A673 (cell line): ENCODE measurements around the gene SLC25A11. TPM values are rescaled to one million over a fixed set of nuclear protein-coding genes. Genes with fewer than 3 reads are reported as not detected.

Source experiments
- BruUV-seq: library from RNA; stranded (reverse); fragments of 400-500 nt; replicated peaks from 2 replicates; lab custom pipeline; 2021; lab: Mats Ljungman, UMichigan
- CTCF ChIA-PET: fragments of 300-600 bp; sonication (Branson Sonifier 250); formaldehyde crosslinking; loops from one replicate; lab custom pipeline; 2022; ENCODE audit warnings: antibody characterized with exemption; lab: Charles Lee
- POLR2A ChIA-PET: fragments of 300-600 bp; sonication (Branson Sonifier 250); formaldehyde crosslinking; loops from one replicate; lab custom pipeline; 2022; ENCODE audit warnings: antibody characterized with exemption; ENCODE audit not compliant: low non-redundant PET; lab: Charles Lee
- DNase-seq: peaks from one replicate; pipeline ENCODE4 v3.0.0-alpha.2; 2015; ENCODE audit warnings: low spot score
- H3K27ac ChIP-seq: fragments of 200-600 bp; sonication (generic); 2 replicates; pipeline ENCODE4 v1.5.1; 2016; ENCODE audit warnings: mixed run types, low read depth, mild to moderate bottlenecking, mixed read lengths, antibody characterized with exemption, low read length; ENCODE audit not compliant: poor library complexity, severe bottlenecking
- H3K27me3 ChIP-seq: fragments of 200-600 bp; sonication (generic); replicated peaks from 2 replicates; pipeline ENCODE4 v1.6.1; 2017; ENCODE audit warnings: mixed run types, low read depth, mild to moderate bottlenecking, mixed read lengths, antibody characterized with exemption, low read length; ENCODE audit not compliant: insufficient read depth, poor library complexity
- H3K36me3 ChIP-seq: fragments of 200-600 bp; sonication (generic); 2 replicates; pipeline ENCODE4 v1.6.1; 2016; ENCODE audit warnings: mixed run types, mild to moderate bottlenecking, mixed read lengths, antibody characterized with exemption, low read length; ENCODE audit not compliant: insufficient read depth, poor library complexity, severe bottlenecking
- H3K4me1 ChIP-seq: fragments of 200-600 bp; sonication (generic); 2 replicates; pipeline ENCODE4 v1.6.1; 2017; ENCODE audit warnings: mixed run types, mild to moderate bottlenecking, mixed read lengths, antibody characterized with exemption, low read length; ENCODE audit not compliant: insufficient read depth, poor library complexity, severe bottlenecking
- H3K4me3 ChIP-seq: fragments of 200-600 bp; sonication (generic); 2 replicates; pipeline ENCODE4 v1.5.1; 2016; ENCODE audit warnings: low read depth, mixed run types, mild to moderate bottlenecking, mixed read lengths, low read length; ENCODE audit not compliant: poor library complexity, severe bottlenecking
- H3K9me3 ChIP-seq: fragments of 200-600 bp; sonication (generic); 2 replicates; pipeline ENCODE4 v1.6.1; 2016; ENCODE audit warnings: mixed run types, low read depth, mild to moderate bottlenecking, mixed read lengths, antibody characterized with exemption, low read length; ENCODE audit not compliant: poor library complexity, severe bottlenecking
- CTCF ChIP-seq: fragments of 300-800, 200-600 bp; sonication (generic); conservative IDR thresholded peaks from 2 replicates; pipeline ENCODE4 v1.5.1; 2017; ENCODE audit warnings: low read depth, mild to moderate bottlenecking, antibody characterized with exemption, low read length, moderate library complexity, mixed read lengths
- EZH2 ChIP-seq: fragments of 200-600 bp; sonication (generic); IDR thresholded peaks from 2 replicates; pipeline ENCODE4 v1.6.1; 2017; ENCODE audit warnings: borderline replicate concordance, low read depth, mild to moderate bottlenecking, mixed read lengths, antibody characterized with exemption, low read length; ENCODE audit not compliant: poor library complexity, severe bottlenecking
- intact Hi-C: fragments of 100-400 bp; cut with micrococcal nuclease; formaldehyde crosslinking; loops from one replicate; pipeline ENCODE4 v1.10.0; 2022; ENCODE audit not compliant: unreplicated experiment
- total RNA-seq: library from RNA; stranded (reverse); gene quantifications from 2 replicates; pipeline ENCODE4 v1.2.3, GENCODE V29; 2021

SLC25A11 gene
- total RNA-seq, 1 experiment from 2014 or later, result 113 TPM

- peaks cover 12% of the 10 kb centered on the region for H3K36me3 ChIP-seq
- intact Hi-C loops, result loop anchor here (2.0 kb wide), 1 partner anchor 18 kb away; the partner anchor contains the start of gene PFN1
- TF ChIP-seq EZH2 (no peak), CTCF (no peak)
- H3K27me3 ChIP-seq, result no peaks in the 10 kb centered on the region
- peak; percentile 100 for DNase-seq
- H3K4me3 ChIP-seq, result peak overlapping the region; percentile 59
- TSS peak; percentile 57 for BruUV-seq
- ChIA-PET POLR2A (interaction anchor here (0.6 to 1.0 kb wide), 3 partner anchors 16 to 843 kb away, joined by 3 to 4 read pairs (median 3); no protein-coding TSS in a partner anchor), CTCF (interaction anchor here (0.6 to 2.3 kb wide), 4 partner anchors 20 to 65 kb away, joined by 3 to 9 read pairs (median 6); partner anchors contain the start of genes CAMTA2, RNF167 and SLC25A11)
- H3K27ac ChIP-seq, result peak overlapping the region; percentile 94
- H3K9me3 ChIP-seq, result no peaks in the 10 kb centered on the region
- peaks cover 17% of the 10 kb centered on the region for H3K4me1 ChIP-seq
Measured at GRCh38 chr17:4966844-4967538, 27.1 kb upstream of the SLC25A11 start.

GRCh38 chr17:4965311-4965986 lies 25.6 kb upstream of the SLC25A11 start:
- no peak overlapping the region for H3K27ac ChIP-seq
- POLR2A ChIA-PET, result no interaction called here
- peaks cover 20% of the 10 kb centered on the region for H3K4me1 ChIP-seq
- H3K27me3 ChIP-seq, result no peaks in the 10 kb centered on the region
- H3K4me3 ChIP-seq, result no peak overlapping the region
- intact Hi-C loops, result no loop called here
- peaks cover 12% of the 10 kb centered on the region for H3K36me3 ChIP-seq
- no peaks in the 10 kb centered on the region for H3K9me3 ChIP-seq
- no peak for DNase-seq
- CTCF ChIA-PET, result interaction anchor here (0.7 kb wide), 1 partner anchor 23 kb away, joined by 3 read pairs; no protein-coding TSS in a partner anchor
- no TSS peak for BruUV-seq
- TF ChIP-seq CTCF (no peak), EZH2 (no peak)

GRCh38 chr17:4960279-4960922 lies 20.6 kb upstream of the SLC25A11 start:
- CTCF ChIA-PET, result no interaction called here
- H3K27ac ChIP-seq, result peak overlapping the region; percentile 49
- intact Hi-C loops, result no loop called here
- no TSS peak for BruUV-seq
- H3K9me3 ChIP-seq, result no peaks in the 10 kb centered on the region
- H3K4me3 ChIP-seq, result no peak overlapping the region
- peaks cover 7% of the 10 kb centered on the region for H3K4me1 ChIP-seq
- H3K36me3 ChIP-seq, result peaks cover 10% of the 10 kb centered on the region
- TF ChIP-seq EZH2 (no peak), CTCF (no peak)
- peak; percentile 45 for DNase-seq
- POLR2A ChIA-PET, result interaction anchor here (0.5 kb wide), 1 partner anchor 120 kb away, joined by 4 read pairs; no protein-coding TSS in a partner anchor
- H3K27me3 ChIP-seq, result no peaks in the 10 kb centered on the region
